SK-N-SH (cell line): ENCODE results near the gene PABPN1L.

Source experiments
- CTCF ChIP-seq: fragments of 200-600 bp; sonication (generic); IDR thresholded peaks from 2 replicates; pipeline ENCODE4 v1.6.1; 2017; ENCODE audit warnings: antibody characterized with exemption, mild to moderate bottlenecking, moderate library complexity
- ELF1 ChIP-seq: IDR thresholded peaks from 2 replicates; pipeline ENCODE4 v1.4.0; 2012
- EP300 ChIP-seq, 2 experiments: IDR thresholded peaks; 2 replicates each; pipeline versions ENCODE4 v1.4.0 to v1.6.1; 2012; ENCODE audit warnings: borderline replicate concordance in 1 of 2, low read depth in 1 of 2, low read length in 1 of 2
- JUND ChIP-seq: IDR thresholded peaks from 2 replicates; pipeline ENCODE4 v1.4.0; 2012
- MXI1 ChIP-seq: IDR thresholded peaks from 2 replicates; pipeline ENCODE4 v1.6.1; 2012; ENCODE audit warnings: mild to moderate bottlenecking, low read depth, low read length, improper control_type of control experiment
- NFIC ChIP-seq: IDR thresholded peaks from 2 replicates; pipeline ENCODE4 v1.4.0; 2012; ENCODE audit warnings: borderline replicate concordance
- TAF1 ChIP-seq: IDR thresholded peaks from 2 replicates; pipeline ENCODE4 v1.6.1; 2012; ENCODE audit warnings: low read depth, mild to moderate bottlenecking, low read length, moderate library complexity, borderline replicate concordance
- USF1 ChIP-seq: IDR thresholded peaks from 2 replicates; pipeline ENCODE4 v1.4.0; 2012; ENCODE audit warnings: low read depth, borderline replicate concordance
- USF2 ChIP-seq: fragments of 150-350 bp; IDR thresholded peaks from 2 replicates; pipeline ENCODE4 v1.6.1; 2017; ENCODE audit warnings: antibody characterized with exemption, low read length, low read depth, borderline replicate concordance

GRCh38 chr16:88896238-88897070 lies 30.0 kb upstream of the PABPN1L start:
- TF ChIP-seq TAF1 (no peak), JUND (no peak), CTCF (no peak), NFIC (no peak), ELF1 (no peak), MXI1 (no peak), USF1 (no peak), USF2 (no peak), EP300 (IDR thresholded peaks at IDR 0.05; ENCODE audit: borderline replicate concordance in 1 of 2, low read depth in 1 of 2, low read length in 1 of 2) (no peak)
